Hematopoietic multipotent progenitor cell treated with erythropoietin and hydrocortisone succinate and interleukin-3 and kit ligand, for 4 days (in vitro differentiated cells): ENCODE results near the gene INPP5J.
"Not testable (repeated sequence)": the region's sequence is repeated elsewhere in the genome, so short reads cannot be mapped to it uniquely, and the experiment has no call there.

Experiments used
- DNase-seq: peaks from one replicate; pipeline ENCODE4 v3.0.0-alpha.2; 2015

INPP5J gene

GRCh38 chr22:31122532-31123291, at the start of gene INPP5J:
Gene INPP5J (plus strand): TSS chr22:31122966. CDS start chr22:31123015, 49 bp downstream.
- DNase-seq, result no peak

- DNase-seq, result not testable (repeated sequence)
Measured at GRCh38 chr22:31073125-31073524, 49.6 kb upstream of the INPP5J start.

DNA sequence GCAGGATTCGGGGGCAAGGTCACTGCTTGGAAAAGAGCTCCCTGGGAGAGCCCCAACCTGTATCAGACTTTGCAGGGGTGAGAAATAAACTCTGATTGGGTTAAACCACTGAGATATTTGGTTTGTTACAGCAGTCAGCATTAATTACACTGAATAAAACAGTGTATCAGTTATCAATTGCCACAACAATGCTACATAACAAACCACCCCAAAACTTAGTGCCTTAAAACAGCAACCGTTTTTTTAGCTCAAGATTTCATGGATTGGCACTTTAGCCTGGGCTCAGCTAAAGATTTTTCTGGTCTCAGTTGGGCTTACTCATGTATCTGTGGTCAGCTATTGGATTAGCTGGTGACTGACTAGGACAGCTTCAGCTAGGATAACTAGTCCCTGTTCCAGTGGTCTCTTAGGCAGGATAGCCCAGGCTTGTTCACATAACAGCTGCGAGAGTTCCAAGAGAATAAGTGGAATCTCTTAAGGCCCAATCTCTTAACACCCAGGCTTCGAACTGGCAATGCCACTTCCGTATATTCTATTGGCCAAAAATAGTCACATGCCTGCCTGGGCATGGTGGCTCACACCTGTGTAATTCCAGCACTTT, 49.1 kb upstream of the INPP5J start:
- not testable (repeated sequence) for DNase-seq

GRCh38 chr22:31075961-31076360, 46.8 kb upstream of the INPP5J start:
- DNase-seq, result no peak

DNA sequence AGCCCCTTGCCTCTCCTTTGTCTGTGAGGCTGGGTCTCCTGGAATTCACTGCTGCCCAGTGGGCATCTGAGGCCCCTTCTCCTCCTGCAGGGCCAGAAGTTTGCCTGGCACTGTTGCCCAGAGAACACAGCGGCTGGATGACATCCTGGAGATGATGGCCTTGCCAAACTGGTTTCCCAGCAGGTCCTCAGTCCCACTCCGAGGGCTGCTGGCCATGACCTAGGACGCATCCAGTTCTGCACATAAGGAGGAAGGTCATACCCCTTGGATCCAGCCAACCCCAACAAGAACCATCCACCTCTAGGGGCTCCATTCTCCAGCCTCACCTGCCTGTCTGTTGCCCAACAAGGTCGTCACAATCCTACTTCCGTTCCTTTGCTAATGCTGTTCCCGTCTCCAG, 45.1 kb upstream of the INPP5J start:
- no peak for DNase-seq

- not testable (repeated sequence) for DNase-seq
Measured at GRCh38 chr22:31078389-31078788, 44.4 kb upstream of the INPP5J start.

DNA sequence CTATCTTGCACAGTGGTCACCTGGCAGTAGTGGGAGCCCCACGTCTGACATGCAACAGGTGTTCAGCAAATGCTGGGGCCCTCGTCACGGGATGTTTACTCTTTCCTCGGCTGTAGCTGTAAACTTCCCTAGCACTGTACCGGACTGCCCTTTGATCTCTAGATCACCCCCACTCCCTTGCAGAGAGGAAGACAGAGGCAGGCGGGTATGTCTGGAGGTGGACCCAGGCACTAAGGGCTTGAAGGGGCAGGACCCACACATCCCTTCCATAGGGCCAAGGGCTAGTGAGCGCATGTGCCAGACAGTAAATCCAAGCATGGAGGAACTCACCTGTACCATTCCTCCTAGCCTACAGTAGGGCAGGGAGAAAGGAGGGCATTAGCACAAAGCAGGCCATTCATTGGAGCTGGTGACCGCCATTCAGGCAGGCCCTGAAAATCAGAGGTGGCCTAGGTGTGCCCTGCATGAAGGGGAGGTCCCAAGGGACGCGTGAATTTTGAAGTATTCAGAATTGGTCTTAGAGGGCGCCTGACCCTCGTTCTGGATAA, 43.6 kb upstream of the INPP5J start:
- no peak for DNase-seq

GRCh38 chr22:31080164-31080847, 42.5 kb upstream of the INPP5J start:
- DNase-seq, result peak; percentile 15

DNA sequence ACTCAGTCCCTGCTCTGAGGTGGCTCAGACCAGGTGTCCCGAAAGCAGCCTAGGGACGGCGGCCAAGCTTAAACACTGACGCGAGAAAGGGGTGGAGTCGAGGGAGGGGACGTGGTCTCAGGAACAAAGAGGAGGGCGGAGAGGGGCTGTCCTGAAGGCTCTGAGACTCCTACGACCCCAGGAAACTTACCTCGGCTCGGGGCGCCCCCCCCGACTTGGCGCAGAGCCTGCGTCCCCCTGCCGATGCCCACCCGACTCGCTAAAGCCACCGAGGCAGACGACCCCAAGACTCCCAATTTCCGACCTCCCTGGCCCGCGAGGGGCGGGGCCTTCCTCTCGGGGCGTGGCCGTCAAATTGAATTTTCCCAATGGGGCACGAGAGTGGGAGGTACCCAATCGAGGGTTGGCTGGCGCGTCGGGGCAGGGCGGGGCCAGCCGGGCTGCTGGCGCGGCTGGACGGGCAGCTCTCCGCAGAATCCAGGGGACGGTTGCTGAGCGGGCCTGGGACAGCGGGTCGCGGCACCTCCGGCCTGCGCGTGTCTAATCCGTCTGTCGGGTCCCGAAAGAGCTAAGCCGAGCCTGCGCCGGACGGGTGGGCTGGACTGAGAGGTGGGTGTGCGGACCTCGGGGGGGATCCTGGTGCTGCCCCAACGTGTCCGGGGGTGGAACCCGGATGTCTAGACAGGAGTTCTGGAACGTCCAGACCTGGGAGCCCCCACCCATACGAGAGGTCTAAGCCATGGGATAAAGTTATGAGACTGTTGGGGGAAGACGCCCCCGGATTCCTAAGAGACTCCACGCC, 41.7 kb upstream of the INPP5J start, which contains the start of gene SMTN:
SMTN (plus strand) TSS at position 471 of the 802 bp plus-strand sequence. CDS start 1,941 bp downstream, outside the sequence.
- peak; percentile 96 for DNase-seq

- no peak for DNase-seq
Measured at GRCh38 chr22:31081963-31082605, 40.7 kb upstream of the INPP5J start.

- DNase-seq, result peak; percentile 87
Measured at GRCh38 chr22:31082606-31083376, 40.0 kb upstream of the INPP5J start.

- DNase-seq, result no peak
Measured at GRCh38 chr22:31083377-31083768, 39.4 kb upstream of the INPP5J start.

- DNase-seq, result peak; percentile 32
Measured at GRCh38 chr22:31083923-31084810, 38.6 kb upstream of the INPP5J start.

DNA sequence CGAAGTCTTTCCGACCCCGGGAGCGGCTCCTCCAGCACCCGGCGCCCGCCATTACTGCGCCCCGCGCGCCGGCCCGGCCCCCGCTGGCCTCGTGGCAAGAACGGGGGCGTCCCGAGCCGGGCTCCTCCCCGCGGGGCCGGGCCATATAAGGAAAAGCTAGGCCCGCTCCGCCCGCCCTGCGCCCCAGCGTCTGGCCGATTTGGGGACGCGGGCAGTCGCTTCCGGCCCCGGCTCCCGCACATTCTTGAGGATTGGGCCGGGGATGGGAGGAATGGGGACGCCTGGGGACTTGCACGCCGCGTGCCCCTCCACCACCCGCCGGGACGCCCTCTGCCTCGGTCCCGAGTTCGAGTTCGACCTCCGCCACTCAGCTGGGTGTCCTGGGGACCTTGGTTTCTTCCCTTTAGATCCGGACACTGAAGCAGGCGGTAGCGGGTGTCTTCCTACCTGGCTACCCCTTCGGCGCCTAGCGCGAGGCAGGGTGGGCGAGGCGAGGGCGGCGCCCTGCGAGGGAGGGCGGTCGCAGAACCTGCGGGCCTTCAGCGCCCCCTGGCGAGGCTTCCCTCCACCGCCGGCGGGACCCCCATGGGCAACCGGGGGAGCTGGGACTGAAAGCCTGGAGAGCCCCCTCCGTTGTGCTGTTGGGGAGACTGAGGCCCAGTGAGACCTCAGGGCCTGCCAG, 37.8 kb upstream of the INPP5J start:
- DNase-seq, result peak; percentile 96

- peak; percentile 41 for DNase-seq
Measured at GRCh38 chr22:31085493-31085824, 37.3 kb upstream of the INPP5J start.

DNA sequence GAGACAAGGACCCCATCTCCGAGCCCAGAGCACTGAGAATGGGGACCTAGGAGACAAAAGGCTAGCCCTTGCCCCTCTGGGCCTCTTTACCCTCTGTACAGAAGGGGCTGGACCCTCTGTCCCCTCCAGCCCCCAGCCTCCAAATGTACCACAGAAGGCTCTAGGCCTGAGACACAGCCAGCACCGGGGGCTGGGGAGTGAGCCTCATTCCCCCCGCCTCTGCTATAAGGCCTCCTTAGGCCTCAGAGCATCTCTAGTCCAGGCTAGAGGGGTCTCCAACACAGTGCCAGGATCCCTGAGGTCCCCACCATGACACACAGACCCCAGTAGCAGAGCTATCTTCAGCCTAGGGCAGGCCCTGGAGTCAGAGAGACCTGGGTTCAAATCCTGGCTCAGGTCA, 36.8 kb upstream of the INPP5J start:
- DNase-seq, result no peak

DNA sequence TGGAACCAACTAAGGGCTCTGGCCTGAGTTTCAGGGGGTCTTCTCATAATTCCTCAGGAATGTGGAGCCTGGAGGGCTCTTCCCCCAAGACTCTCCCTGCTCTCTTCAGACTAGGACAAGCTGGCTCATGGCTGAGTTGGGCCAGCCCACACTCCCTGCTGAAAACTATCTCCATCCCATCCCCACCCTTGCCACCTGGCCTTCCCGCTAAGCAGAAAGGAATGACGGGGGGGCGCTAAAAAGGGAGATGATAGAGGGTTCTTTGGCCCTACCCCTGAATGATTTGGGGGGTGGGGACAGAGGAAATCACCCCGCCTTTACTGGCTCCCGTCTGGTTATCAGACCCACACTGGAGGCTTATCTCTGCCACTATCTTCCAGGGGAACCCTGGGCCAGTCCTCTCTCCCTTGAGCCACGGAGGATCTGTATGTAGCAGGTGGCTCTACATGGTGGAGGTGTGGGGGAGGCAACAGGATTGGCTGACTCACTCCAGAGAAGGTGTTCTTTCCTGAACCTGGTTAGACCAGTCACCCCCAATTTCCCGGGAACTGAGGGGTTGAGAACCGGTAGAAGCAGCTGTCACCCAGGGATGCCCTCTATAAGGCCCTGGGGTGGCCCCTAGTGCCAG, 35.9 kb upstream of the INPP5J start:
- DNase-seq, result peak; percentile 33

DNA sequence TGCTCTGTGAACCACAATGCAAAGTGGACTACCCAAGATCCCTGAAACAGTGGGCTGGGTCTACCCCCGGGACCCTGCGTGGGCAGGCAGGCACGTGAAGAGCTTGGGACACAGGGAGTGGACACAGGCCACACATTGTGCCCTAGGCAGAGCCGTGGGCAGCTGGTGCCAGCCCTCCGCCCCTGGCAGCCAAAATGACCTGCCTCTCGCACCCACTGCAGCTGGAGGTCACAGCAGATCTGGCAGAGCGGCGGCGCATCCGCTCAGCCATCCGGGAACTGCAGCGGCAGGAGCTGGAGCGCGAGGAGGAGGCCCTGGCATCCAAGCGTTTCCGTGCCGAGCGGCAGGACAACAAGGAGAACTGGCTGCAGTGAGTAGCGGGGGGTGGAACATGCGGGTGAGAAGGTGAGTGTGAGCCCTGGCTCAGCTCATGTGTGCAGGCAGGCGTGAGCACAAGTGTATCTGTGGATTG, 35.0 kb upstream of the INPP5J start:
- DNase-seq, result no peak
